Liver (tissue), 9 donors: ENCODE results near the gene EDAR. TPM values are rescaled to one million over a fixed set of nuclear protein-coding genes. Genes with fewer than 3 reads are reported as not detected.

ENCODE experiments used
- DNase-seq: peaks from one replicate; pipeline ENCODE4 v3.0.0-alpha.2; 2017; ENCODE audit warnings: low spot score
- H3K27ac ChIP-seq, 2 donors: one replicate each; pipeline ENCODE4 v1.7.0; 2013; ENCODE audit warnings: inconsistent platforms in 2 of 2, low read length in 2 of 2, control low read depth in 1 of 2, low read depth in 1 of 2, mild to moderate bottlenecking in 1 of 2
- H3K27me3 ChIP-seq, 4 donors: one replicate each; pipeline versions ENCODE4 v1.6.1 to v1.7.0; 2013; ENCODE audit warnings: low read length in 3 of 4, inconsistent platforms in 1 of 4, mild to moderate bottlenecking in 1 of 4, moderate library complexity in 1 of 4; ENCODE audit not compliant: control insufficient read depth in 4 of 4, insufficient read depth in 4 of 4
- H3K36me3 ChIP-seq, 4 donors: one replicate each; pipeline versions ENCODE4 v1.6.1 to v1.7.0; 2013; ENCODE audit warnings: low read length in 3 of 4, mild to moderate bottlenecking in 3 of 4, low read depth in 1 of 4, moderate library complexity in 1 of 4; ENCODE audit not compliant: control insufficient read depth in 4 of 4, insufficient read depth in 3 of 4
- H3K4me1 ChIP-seq, 4 donors: one replicate each; pipeline versions ENCODE4 v1.6.1 to v1.7.0; 2013; ENCODE audit warnings: low read length in 3 of 4, mild to moderate bottlenecking in 3 of 4, moderate library complexity in 1 of 4; ENCODE audit not compliant: control insufficient read depth in 4 of 4, insufficient read depth in 4 of 4
- H3K4me3 ChIP-seq, 3 donors: one replicate each; pipeline versions ENCODE4 v1.6.1 to v1.7.0; 2013; ENCODE audit warnings: low read length in 3 of 3, control low read depth in 1 of 3, low read depth in 1 of 3, mild to moderate bottlenecking in 1 of 3
- H3K9ac ChIP-seq, 2 donors: one replicate each; pipeline ENCODE4 v1.7.0; 2013; ENCODE audit warnings: low read length in 2 of 2, mild to moderate bottlenecking in 2 of 2, moderate library complexity in 2 of 2, control low read depth in 1 of 2, low read depth in 1 of 2
- H3K9me3 ChIP-seq, 4 donors: one replicate each; pipeline versions ENCODE4 v1.6.1 to v1.7.0; 2013; ENCODE audit warnings: low read length in 3 of 4; ENCODE audit not compliant: control insufficient read depth in 4 of 4
- CTCF ChIP-seq: fragments of 150-350 bp; IDR thresholded peaks from 2 replicates; pipeline ENCODE4 v1.5.1; 2017; ENCODE audit warnings: improper control_type of control experiment, low read depth, low read length; ENCODE audit not compliant: missing input control
- FOXA1 ChIP-seq: IDR thresholded peaks from 2 replicates; pipeline ENCODE4 v1.6.1; 2016; ENCODE audit warnings: antibody characterized with exemption
- FOXA2 ChIP-seq: IDR thresholded peaks from 2 replicates; pipeline ENCODE4 v1.6.1; 2016; ENCODE audit warnings: antibody characterized with exemption
- GABPA ChIP-seq, 2 donors: IDR thresholded peaks in 1 of 2; conservative IDR thresholded peaks in 1 of 2; 2 replicates each; pipeline ENCODE4 v1.6.1; 2016; ENCODE audit warnings: antibody characterized with exemption in 2 of 2, mild to moderate bottlenecking in 1 of 2, moderate library complexity in 1 of 2
- HNF4A ChIP-seq, 2 donors: conservative IDR thresholded peaks; 2 replicates each; pipeline ENCODE4 v1.6.1; 2016; ENCODE audit warnings: antibody characterized with exemption in 2 of 2, mild to moderate bottlenecking in 2 of 2
- HNF4G ChIP-seq: IDR thresholded peaks from 2 replicates; pipeline ENCODE4 v1.6.1; 2016; ENCODE audit warnings: antibody characterized with exemption
- NR2F2 ChIP-seq: IDR thresholded peaks from 2 replicates; pipeline ENCODE4 v1.6.1; 2016; ENCODE audit warnings: antibody characterized with exemption
- REST ChIP-seq: IDR thresholded peaks from 2 replicates; pipeline ENCODE4 v1.6.1; 2016; ENCODE audit warnings: antibody characterized with exemption, mild to moderate bottlenecking
- RXRA ChIP-seq, 2 donors: IDR thresholded peaks; 2 replicates each; pipeline ENCODE4 v1.6.1; 2017 to 2018; ENCODE audit warnings: antibody characterized with exemption in 2 of 2, mild to moderate bottlenecking in 1 of 2
- SP1 ChIP-seq: IDR thresholded peaks from 2 replicates; pipeline ENCODE4 v1.6.1; 2018; ENCODE audit warnings: antibody characterized with exemption, mild to moderate bottlenecking
- TAF1 ChIP-seq: conservative IDR thresholded peaks from 2 replicates; pipeline ENCODE4 v1.6.1; 2016; ENCODE audit warnings: antibody characterized with exemption, mild to moderate bottlenecking
- ZBTB33 ChIP-seq: IDR thresholded peaks from 2 replicates; pipeline ENCODE4 v1.6.1; 2016; ENCODE audit warnings: antibody characterized with exemption
- WGBS: extraction: QIAGEN DNeasy Blood & Tissue Kit; methylation state at CpG from one replicate; pipeline ENCODE4 v1.1.7; 2013; 5-methylcytosine and 5-hydroxymethylcytosine counted together
- polyA plus RNA-seq, 2 donors: library from polyadenylated mRNA; stranded (reverse) in 1 of 2; unstranded in 1 of 2; fragments of 200-250 nt in 1 of 2; fragments of >200 nt in 1 of 2; fragmentation: Nextera tagmentation in 1 of 2; extraction: Ambion mirVana in 1 of 2; gene quantifications; one replicate each; pipeline versions ENCODE4 v1.2.1 to v1.2.3, GENCODE V29; 2013 to 2015
- total RNA-seq, 2 donors: library from RNA; depleted of rRNA; stranded (reverse); fragments of >200 nt; gene quantifications; one replicate each; pipeline ENCODE4 v1.2.3, GENCODE V29; 2014
- TF ChIP-seq, protein P1 (sequence below): IDR thresholded peaks from 2 replicates; pipeline ENCODE4 v1.6.1; 2016; ENCODE audit warnings: antibody characterized with exemption
- donor health status: healthy.
- donor health status: healthy.
- donor health status: healthy.
- donor health status: healthy.
- donor health status: healthy.

EDAR gene
- total and polyA plus RNA-seq, 4 donors, result 0.09 to 0.50 (median 0.10) TPM

DNA sequence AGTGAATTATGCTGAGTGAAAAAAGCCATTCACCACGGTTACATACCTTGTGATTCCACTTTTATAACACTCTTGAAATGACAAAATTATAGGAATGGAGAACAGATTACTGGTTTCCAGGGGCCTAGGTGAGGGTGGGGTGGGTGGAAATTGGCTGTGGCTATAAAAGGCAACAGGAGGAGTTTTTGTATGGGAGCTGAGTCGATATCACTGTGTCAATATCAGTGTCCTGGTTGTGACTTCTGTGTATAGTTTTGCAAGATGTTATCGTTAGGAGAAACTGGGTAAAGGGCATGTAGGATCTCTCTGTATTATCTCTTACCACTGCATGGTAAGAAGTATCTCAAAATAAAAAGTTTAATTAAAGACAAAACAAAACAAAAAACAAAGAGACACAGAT, 84.3 kb downstream of the EDAR start (continued):
- TF ChIP-seq, protein P1, sequence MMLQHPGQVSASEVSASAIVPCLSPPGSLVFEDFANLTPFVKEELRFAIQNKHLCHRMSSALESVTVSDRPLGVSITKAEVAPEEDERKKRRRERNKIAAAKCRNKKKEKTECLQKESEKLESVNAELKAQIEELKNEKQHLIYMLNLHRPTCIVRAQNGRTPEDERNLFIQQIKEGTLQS, result no peak
- TF ChIP-seq GABPA (IDR thresholded peaks at IDR 0.05 in 1 of 2, conservative IDR thresholded peaks at IDR 0.05 in 1 of 2), result no peak
- TF ChIP-seq SP1, result peak; percentile 91
- TF ChIP-seq HNF4A (conservative IDR thresholded peaks at IDR 0.05), result peak; percentile 67 to 77
- TF ChIP-seq RXRA (IDR thresholded peaks at IDR 0.05), result peak in 1 of 2 donors; percentile 82

DNA sequence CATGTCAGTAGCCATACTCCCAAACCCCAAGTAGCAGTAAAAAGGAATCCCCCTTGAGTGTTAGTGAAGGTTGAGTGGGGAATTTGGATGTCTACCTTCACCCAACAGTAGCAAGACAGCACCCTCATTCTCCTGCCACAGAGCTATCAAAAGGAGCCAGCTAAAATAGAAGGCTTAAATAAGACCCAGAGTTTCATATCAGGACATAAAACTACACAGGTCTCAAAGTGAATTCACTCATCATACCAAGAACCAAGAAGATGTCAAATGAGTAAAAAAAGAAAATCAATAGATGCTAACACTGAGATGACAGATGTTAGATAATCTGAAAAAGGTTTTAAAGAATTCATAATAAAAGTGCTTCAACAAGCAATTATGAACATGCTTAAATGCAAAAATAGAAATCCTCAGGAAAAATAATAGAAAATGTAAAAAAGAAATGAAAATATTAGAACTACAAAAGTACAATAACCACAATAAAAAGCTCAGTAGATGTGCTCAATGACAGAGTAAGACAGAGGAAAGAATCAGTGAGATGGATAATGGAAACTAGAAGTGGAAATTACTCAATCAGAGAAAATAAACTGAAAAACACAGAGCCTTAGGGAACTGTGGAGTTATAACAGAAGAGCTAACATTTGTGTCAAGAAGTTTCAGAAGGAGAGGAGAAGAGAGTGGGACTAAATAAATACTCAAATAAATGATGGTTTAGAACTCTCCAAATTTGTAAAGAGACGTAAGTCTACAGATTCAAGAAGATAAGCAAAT, 90.5 kb downstream of the EDAR start:
- Histone ChIP-seq H3K4me1 (peaks cover 3 to 12% (median 7%) of the 10 kb centered on the region in 4 donors), H3K27ac (no peak overlapping the region), H3K4me3 (no peak overlapping the region), H3K9ac (no peak overlapping the region), H3K27me3 (no peaks in the 10 kb centered on the region), H3K9me3 (no peaks in the 10 kb centered on the region), H3K36me3 (no peaks in the 10 kb centered on the region)
- 43% methylated on average over 1 of the region's 1 CpG for WGBS
- DNase-seq, result no peak
- no peak for TF ChIP-seq GABPA (IDR thresholded peaks at IDR 0.05 in 1 of 2, conservative IDR thresholded peaks at IDR 0.05 in 1 of 2)
- TF ChIP-seq ZBTB33, result no peak
- TF ChIP-seq FOXA1, result no peak
- no peak for TF ChIP-seq TAF1
- no peak for TF ChIP-seq REST
- TF ChIP-seq FOXA2, result no peak
- TF ChIP-seq NR2F2, result no peak
- TF ChIP-seq HNF4G, result no peak
- no peak for TF ChIP-seq RXRA (IDR thresholded peaks at IDR 0.05)
- TF ChIP-seq, protein P1, result no peak
- no peak for TF ChIP-seq CTCF
